ENCODE results near the gene OLR1. TPM values are rescaled to one million over a fixed set of nuclear protein-coding genes. Genes with fewer than 3 reads are reported as not detected.

Gene OLR1
- total RNA-seq, 1 experiment from 2014 or later: 0.74 TPM

GRCh38 chr12:10113075-10113474 is 58.9 kb downstream of the OLR1 start:
- no peak for ATAC-seq
- Histone ChIP-seq H3K27ac (ENCODE audit: low read length) (no peak overlapping the region), H3K4me1 (ENCODE audit: control insufficient read depth, insufficient read depth, low read length) (no peaks in the 10 kb centered on the region), H3K36me3 (ENCODE audit: control insufficient read depth, insufficient read depth, low read length) (no peaks in the 10 kb centered on the region), H3K27me3 (ENCODE audit: control insufficient read depth, insufficient read depth, low read length) (no peaks in the 10 kb centered on the region), H3K4me3 (ENCODE audit: low read depth in 2 of 2, low read length in 2 of 2) (no peak overlapping the region), H3K9me3 (ENCODE audit: control insufficient read depth, insufficient read depth, low read depth, low read length) (no peaks in the 10 kb centered on the region)
- in situ Hi-C loops (cut with HindIII; ENCODE audit: low pct_unique_long_range_greater_than_20kb, low sequenced_read_pairs): no loop called here
- intact Hi-C loops (cut with micrococcal nuclease; ENCODE audit: unreplicated experiment): no loop called here
- DNase-seq (ENCODE audit: low read depth, low spot score): no peak
- CTCF ChIA-PET: no interaction called here
- TF ChIP-seq, protein P1, sequence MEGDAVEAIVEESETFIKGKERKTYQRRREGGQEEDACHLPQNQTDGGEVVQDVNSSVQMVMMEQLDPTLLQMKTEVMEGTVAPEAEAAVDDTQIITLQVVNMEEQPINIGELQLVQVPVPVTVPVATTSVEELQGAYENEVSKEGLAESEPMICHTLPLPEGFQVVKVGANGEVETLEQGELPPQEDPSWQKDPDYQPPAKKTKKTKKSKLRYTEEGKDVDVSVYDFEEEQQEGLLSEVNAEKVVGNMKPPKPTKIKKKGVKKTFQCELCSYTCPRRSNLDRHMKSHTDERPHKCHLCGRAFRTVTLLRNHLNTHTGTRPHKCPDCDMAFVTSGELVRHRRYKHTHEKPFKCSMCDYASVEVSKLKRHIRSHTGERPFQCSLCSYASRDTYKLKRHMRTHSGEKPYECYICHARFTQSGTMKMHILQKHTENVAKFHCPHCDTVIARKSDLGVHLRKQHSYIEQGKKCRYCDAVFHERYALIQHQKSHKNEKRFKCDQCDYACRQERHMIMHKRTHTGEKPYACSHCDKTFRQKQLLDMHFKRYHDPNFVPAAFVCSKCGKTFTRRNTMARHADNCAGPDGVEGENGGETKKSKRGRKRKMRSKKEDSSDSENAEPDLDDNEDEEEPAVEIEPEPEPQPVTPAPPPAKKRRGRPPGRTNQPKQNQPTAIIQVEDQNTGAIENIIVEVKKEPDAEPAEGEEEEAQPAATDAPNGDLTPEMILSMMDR (IDR thresholded peaks at IDR 0.05): no peak
- TF ChIP-seq TCF7L2 (IDR thresholded peaks at IDR 0.05; ENCODE audit: low read depth, low read length): no peak
- no peak for TF ChIP-seq SIN3A (IDR thresholded peaks at IDR 0.05; ENCODE audit: borderline replicate concordance, insufficient read depth, low read depth, low read length)
- no peak for TF ChIP-seq POLR2AphosphoS5 (IDR thresholded peaks at IDR 0.05; ENCODE audit: low read depth, low read length)
- TF ChIP-seq, protein P2, sequence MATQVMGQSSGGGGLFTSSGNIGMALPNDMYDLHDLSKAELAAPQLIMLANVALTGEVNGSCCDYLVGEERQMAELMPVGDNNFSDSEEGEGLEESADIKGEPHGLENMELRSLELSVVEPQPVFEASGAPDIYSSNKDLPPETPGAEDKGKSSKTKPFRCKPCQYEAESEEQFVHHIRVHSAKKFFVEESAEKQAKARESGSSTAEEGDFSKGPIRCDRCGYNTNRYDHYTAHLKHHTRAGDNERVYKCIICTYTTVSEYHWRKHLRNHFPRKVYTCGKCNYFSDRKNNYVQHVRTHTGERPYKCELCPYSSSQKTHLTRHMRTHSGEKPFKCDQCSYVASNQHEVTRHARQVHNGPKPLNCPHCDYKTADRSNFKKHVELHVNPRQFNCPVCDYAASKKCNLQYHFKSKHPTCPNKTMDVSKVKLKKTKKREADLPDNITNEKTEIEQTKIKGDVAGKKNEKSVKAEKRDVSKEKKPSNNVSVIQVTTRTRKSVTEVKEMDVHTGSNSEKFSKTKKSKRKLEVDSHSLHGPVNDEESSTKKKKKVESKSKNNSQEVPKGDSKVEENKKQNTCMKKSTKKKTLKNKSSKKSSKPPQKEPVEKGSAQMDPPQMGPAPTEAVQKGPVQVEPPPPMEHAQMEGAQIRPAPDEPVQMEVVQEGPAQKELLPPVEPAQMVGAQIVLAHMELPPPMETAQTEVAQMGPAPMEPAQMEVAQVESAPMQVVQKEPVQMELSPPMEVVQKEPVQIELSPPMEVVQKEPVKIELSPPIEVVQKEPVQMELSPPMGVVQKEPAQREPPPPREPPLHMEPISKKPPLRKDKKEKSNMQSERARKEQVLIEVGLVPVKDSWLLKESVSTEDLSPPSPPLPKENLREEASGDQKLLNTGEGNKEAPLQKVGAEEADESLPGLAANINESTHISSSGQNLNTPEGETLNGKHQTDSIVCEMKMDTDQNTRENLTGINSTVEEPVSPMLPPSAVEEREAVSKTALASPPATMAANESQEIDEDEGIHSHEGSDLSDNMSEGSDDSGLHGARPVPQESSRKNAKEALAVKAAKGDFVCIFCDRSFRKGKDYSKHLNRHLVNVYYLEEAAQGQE (IDR thresholded peaks at IDR 0.05; ENCODE audit: insufficient read depth in 1 of 2, low read depth in 2 of 2, low read length in 1 of 2): no peak
- BruUV-seq (replicated peaks): no TSS peak
- POLR2A ChIA-PET: no interaction called here

GRCh38 chr12:10111451-10111850 is 60.5 kb downstream of the OLR1 start:
- in situ Hi-C loops (cut with HindIII; ENCODE audit: low pct_unique_long_range_greater_than_20kb, low sequenced_read_pairs) (no loop called here), intact Hi-C loops (cut with micrococcal nuclease; ENCODE audit: unreplicated experiment) (no loop called here)
- no peaks in the 10 kb centered on the region for H3K4me1 ChIP-seq (ENCODE audit: control insufficient read depth, insufficient read depth, low read length)
- CTCF ChIA-PET: no interaction called here
- POLR2A ChIA-PET: no interaction called here
- H3K27me3 ChIP-seq (ENCODE audit: control insufficient read depth, insufficient read depth, low read length): no peaks in the 10 kb centered on the region
- no peaks in the 10 kb centered on the region for H3K9me3 ChIP-seq (ENCODE audit: control insufficient read depth, insufficient read depth, low read depth, low read length)
- DNase-seq (ENCODE audit: low read depth, low spot score) (no peak), ATAC-seq (no peak)
- H3K4me3 ChIP-seq (ENCODE audit: low read depth in 2 of 2, low read length in 2 of 2): no peak overlapping the region
- TF ChIP-seq, protein P1 (IDR thresholded peaks at IDR 0.05): no peak
- TF ChIP-seq TCF7L2 (IDR thresholded peaks at IDR 0.05; ENCODE audit: low read depth, low read length) (no peak), POLR2AphosphoS5 (IDR thresholded peaks at IDR 0.05; ENCODE audit: low read depth, low read length) (no peak)
- TF ChIP-seq, protein P2 (IDR thresholded peaks at IDR 0.05; ENCODE audit: insufficient read depth in 1 of 2, low read depth in 2 of 2, low read length in 1 of 2): no peak
- no peak overlapping the region for H3K27ac ChIP-seq (ENCODE audit: low read length)
- BruUV-seq (replicated peaks): no TSS peak
- H3K36me3 ChIP-seq (ENCODE audit: control insufficient read depth, insufficient read depth, low read length): no peaks in the 10 kb centered on the region

Data from Panc1 (cell line).